PC-3 (cell line): ENCODE measurements around the gene WDPCP.

ENCODE experiments used
- CTCF ChIP-seq: fragments of 300-600 bp; sonication (generic); conservative IDR thresholded peaks from 2 replicates; pipeline ENCODE4 v1.5.1; 2017; ENCODE audit warnings: antibody characterized with exemption, low read depth, mild to moderate bottlenecking, low read length
- EZH2 ChIP-seq: fragments of 300-600 bp; sonication (generic); IDR thresholded peaks from one replicate; pipeline ENCODE4 v1.6.1; 2017; ENCODE audit warnings: antibody characterized with exemption, mild to moderate bottlenecking, low read length; ENCODE audit not compliant: unreplicated experiment
- EZH2phosphoT487 ChIP-seq: fragments of 300-600 bp; sonication (generic); IDR thresholded peaks from 2 replicates; pipeline ENCODE4 v1.6.1; 2018; ENCODE audit warnings: mild to moderate bottlenecking, antibody characterized with exemption, low read length, borderline replicate concordance

GRCh38 chr2:63572001-63572400 is 16.3 kb downstream of the WDPCP start:
- TF ChIP-seq EZH2 (no peak), CTCF (no peak), EZH2phosphoT487 (no peak)
